ENCODE results near the gene AP3S1. TPM values are rescaled to one million over a fixed set of nuclear protein-coding genes. Genes with fewer than 3 reads are reported as not detected.

AP3S1 gene
- total RNA-seq, result 10 to 100 TPM; 59.6 to 86.9 (median 77.6) TPM

DNA sequence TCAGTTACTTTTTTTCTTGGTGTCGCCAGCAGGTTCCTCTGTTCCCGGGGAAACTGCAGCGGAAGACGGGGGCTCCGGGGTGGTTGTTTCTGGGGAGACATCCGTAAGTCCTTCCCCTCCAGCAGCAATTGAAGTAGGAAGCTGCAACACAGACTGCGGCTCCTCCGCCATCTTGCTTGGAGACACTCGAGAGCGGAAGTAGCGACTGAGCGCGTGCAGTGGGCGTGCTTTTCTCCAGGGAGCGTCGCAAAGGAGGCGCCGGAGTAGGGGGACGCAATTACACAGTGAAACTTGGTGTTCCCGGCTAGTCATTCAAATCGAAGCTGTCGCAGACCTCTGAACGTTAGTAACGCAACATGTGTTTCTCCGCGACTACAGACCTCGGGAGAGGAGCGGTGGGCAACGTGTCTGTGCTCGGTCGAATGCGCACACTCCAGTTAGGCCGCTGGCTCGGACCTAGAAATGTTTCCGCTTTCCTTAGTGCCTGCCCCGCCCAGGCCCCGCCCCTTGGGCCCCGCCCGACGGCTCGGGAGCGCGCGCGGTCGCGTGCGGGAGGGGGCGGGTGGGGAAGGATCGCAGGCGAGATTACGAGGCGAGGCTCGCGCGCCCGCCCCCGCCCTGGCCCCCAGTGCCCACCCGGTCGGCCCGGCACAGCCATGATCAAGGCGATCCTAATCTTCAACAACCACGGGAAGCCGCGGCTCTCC is at the start of gene AP3S1, which contains the start of gene ATG12:
Gene AP3S1 (plus strand): TSS at position 554 of the 707 bp plus-strand sequence. CDS start 103 bp downstream, at position 657.
Gene ATG12 (minus strand): TSS at position 184 of the 707 bp plus-strand sequence. CDS start 13 bp downstream, at position 171.
- ATAC-seq (ENCODE audit: low FRiP score), result peak; percentile 98
- TF ChIP-seq, protein P1, sequence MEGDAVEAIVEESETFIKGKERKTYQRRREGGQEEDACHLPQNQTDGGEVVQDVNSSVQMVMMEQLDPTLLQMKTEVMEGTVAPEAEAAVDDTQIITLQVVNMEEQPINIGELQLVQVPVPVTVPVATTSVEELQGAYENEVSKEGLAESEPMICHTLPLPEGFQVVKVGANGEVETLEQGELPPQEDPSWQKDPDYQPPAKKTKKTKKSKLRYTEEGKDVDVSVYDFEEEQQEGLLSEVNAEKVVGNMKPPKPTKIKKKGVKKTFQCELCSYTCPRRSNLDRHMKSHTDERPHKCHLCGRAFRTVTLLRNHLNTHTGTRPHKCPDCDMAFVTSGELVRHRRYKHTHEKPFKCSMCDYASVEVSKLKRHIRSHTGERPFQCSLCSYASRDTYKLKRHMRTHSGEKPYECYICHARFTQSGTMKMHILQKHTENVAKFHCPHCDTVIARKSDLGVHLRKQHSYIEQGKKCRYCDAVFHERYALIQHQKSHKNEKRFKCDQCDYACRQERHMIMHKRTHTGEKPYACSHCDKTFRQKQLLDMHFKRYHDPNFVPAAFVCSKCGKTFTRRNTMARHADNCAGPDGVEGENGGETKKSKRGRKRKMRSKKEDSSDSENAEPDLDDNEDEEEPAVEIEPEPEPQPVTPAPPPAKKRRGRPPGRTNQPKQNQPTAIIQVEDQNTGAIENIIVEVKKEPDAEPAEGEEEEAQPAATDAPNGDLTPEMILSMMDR (IDR thresholded peaks at IDR 0.05), result no peak
- peak; percentile 69 for DNase-seq (ENCODE audit: low spot score)

DNA sequence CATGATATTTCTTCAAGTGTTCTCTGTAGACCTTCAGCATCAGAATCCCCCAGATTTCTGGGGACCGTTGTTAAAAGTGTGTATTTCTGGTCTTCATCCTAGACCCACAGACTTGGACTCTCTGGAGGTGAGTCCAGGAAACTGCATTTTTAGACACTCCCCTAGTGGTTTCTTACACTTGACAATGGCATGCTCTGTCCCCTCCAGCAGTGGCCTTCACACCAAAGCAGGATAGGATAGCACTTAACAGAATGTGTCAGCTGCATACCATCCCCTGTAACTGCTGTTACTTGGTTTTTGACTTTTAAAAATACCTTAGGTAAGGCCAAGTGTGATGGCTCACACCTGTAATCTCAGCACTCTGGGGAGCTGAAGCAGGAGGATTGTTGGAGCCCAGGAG is 46.0 kb upstream of the AP3S1 start:
- ATAC-seq (ENCODE audit: low FRiP score) (no peak), DNase-seq (ENCODE audit: low spot score) (no peak)
- TF ChIP-seq, protein P1 (IDR thresholded peaks at IDR 0.05), result no peak

DNA sequence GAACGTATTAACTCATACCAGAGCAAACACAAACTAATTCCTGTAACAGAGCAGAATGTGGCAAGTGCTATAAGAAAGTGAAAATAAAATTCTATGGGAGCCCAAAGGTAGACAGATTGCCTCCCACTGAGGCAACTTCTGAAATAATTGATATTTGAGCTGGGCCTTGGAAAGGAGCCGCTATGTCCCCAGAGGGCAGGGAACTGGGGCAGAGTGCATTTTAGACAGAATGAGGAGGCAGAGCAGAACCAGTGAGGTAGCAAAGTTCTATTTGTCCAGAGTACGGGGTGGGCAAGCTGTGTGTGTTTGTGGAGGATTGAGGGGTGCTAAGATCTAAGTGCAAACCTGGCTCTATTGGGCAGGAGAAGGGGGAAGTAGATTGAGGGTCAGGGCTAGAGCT is 45.1 kb upstream of the AP3S1 start:
- TF ChIP-seq, protein P1 (IDR thresholded peaks at IDR 0.05), result no peak
- no peak for DNase-seq (ENCODE audit: low spot score)
- no peak for ATAC-seq (ENCODE audit: low FRiP score)

DNA sequence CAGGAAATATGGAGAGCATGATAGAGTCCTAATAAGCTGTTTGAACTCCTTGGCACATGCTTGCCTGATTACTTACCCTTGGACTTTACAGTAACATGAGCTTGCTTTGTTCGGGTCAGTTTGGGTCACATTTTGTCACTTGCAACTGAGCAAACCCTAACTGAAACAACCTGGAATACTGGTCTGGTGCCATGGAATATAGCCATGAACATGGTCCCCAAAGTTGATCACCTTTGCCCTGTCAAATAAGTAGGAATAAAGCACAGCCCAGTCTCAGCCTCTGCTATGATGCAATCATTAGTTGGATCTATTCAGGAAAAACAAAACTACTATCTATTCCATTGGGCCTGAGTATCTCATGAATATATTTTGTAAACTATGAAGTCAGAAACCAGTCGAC is 43.5 kb upstream of the AP3S1 start:
- ATAC-seq (ENCODE audit: low FRiP score) (no peak), DNase-seq (ENCODE audit: low spot score) (no peak)
- TF ChIP-seq, protein P1 (IDR thresholded peaks at IDR 0.05), result no peak

DNA sequence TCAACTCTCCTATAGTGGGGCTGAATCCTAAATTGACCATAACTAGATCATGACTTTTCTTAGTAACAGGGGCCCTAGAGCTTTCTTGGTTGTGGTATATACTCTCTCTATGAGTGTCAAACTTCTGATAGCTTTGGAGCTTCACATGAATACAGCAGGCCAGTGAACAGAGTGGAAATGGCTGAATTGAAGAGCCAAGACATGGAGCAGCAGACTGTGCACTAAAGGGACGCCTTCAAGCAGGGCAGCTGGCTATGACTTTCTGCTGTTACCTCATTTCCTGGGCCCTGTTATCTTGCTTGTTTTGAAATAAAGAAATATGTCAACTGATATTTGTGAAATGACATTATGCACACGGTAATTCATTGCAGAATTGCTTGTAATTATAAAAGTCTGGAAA is 41.6 kb upstream of the AP3S1 start:
- TF ChIP-seq, protein P1 (IDR thresholded peaks at IDR 0.05), result no peak
- DNase-seq (ENCODE audit: low spot score), result no peak
- ATAC-seq (ENCODE audit: low FRiP score), result no peak

DNA sequence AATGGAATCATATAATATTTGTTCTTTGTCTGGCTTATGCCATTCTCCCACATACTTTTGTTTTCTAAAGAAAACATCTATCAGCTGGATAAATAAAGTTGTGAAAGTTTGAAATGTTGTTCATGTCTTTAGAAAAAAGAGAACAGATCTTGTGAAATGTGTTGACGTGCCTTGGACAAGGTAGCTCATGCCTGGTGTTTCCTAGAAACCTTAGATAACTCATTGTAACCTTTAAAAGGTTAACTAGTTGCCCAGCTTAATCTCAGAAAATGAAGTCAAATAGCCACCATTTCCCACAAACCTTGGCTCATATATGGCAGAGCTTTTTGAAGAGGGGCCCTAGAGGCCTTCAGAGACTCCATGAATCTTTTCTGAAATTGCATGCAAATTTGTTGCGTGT is 40.6 kb upstream of the AP3S1 start:
- TF ChIP-seq, protein P1 (IDR thresholded peaks at IDR 0.05), result no peak
- ATAC-seq (ENCODE audit: low FRiP score) (no peak), DNase-seq (ENCODE audit: low spot score) (no peak)

DNA sequence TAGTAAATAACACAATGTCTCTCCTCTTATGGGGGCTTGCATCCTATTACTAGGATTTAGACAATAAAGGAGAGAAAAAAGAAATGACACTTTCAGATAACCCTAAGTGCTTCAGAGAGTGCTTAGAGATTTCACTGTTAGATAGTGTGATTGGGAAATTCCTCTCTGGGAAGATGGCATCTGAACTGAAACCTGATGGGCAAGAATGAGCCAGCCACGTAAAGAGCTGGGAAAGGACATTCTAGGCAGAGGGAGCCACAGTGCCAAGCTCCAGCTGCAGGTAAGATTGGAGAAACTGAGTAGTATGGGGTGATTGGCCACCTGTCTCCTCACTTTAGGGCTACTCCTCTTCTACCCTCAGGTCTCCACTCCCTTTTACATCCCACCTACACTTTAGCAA is 39.8 kb upstream of the AP3S1 start:
- DNase-seq (ENCODE audit: low spot score), result no peak
- ATAC-seq (ENCODE audit: low FRiP score), result no peak

More for the DNA sequence above, 39.8 kb upstream of the AP3S1 start:
- TF ChIP-seq, protein P1 (IDR thresholded peaks at IDR 0.05), result no peak
